Neural progenitor cell (in vitro differentiated cells): ENCODE results near the gene PTPN2. TPM values are rescaled to one million over a fixed set of nuclear protein-coding genes. Genes with fewer than 3 reads are reported as not detected.

Source experiments
- DNase-seq: peaks from one replicate; pipeline ENCODE4 v3.0.0-alpha.2; 2016; ENCODE audit warnings: low spot score
- H2AFZ ChIP-seq: fragments of 200-600 bp; sonication (generic); replicated peaks from 2 replicates; pipeline ENCODE4 v1.6.1; 2016; ENCODE audit warnings: antibody characterized with exemption
- H3F3A ChIP-seq: fragments of 200-600 bp; sonication (generic); 2 replicates; pipeline ENCODE4 v1.6.1; 2016; ENCODE audit warnings: antibody characterized with exemption, low read depth
- H3K27ac ChIP-seq: fragments of 200-600 bp; sonication (generic); 2 replicates; pipeline ENCODE4 v1.5.1; 2016; ENCODE audit warnings: mild to moderate bottlenecking
- H3K27me3 ChIP-seq: fragments of 200-600 bp; sonication (generic); 2 replicates; pipeline ENCODE4 v1.6.1; 2016; ENCODE audit warnings: mild to moderate bottlenecking, moderate library complexity
- H3K36me3 ChIP-seq: fragments of 200-600 bp; sonication (generic); 2 replicates; pipeline ENCODE4 v1.5.1; 2016
- H3K4me1 ChIP-seq: fragments of 200-600 bp; sonication (generic); 2 replicates; pipeline ENCODE4 v1.6.1; 2016; ENCODE audit warnings: mixed run types
- H3K4me2 ChIP-seq: fragments of 200-600 bp; sonication (generic); 2 replicates; pipeline ENCODE4 v1.6.1; 2016
- H3K4me3 ChIP-seq: fragments of 200-600 bp; sonication (generic); 2 replicates; pipeline ENCODE4 v1.5.1; 2016
- H3K79me2 ChIP-seq: fragments of 200-600 bp; sonication (generic); 2 replicates; pipeline ENCODE4 v1.6.1; 2016; ENCODE audit warnings: low read depth
- H3K9ac ChIP-seq: fragments of 200-600 bp; sonication (generic); 2 replicates; pipeline ENCODE4 v1.6.1; 2016
- H3K9me3 ChIP-seq: fragments of 200-600 bp; sonication (generic); 2 replicates; pipeline ENCODE4 v1.5.1; 2016; ENCODE audit warnings: low read depth
- H4K20me1 ChIP-seq: fragments of 200-600 bp; sonication (generic); 2 replicates; pipeline ENCODE4 v1.6.1; 2016; ENCODE audit warnings: low read depth
- H3K27ac Mint-ChIP-seq: 3 replicates; pipeline ENCODE4 v1.8.0; 2021; ENCODE audit warnings: mixed read lengths
- H3K27me3 Mint-ChIP-seq: 2 replicates; pipeline ENCODE4 v1.8.0; 2022; ENCODE audit warnings: low read depth, mild to moderate bottlenecking, inconsistent platforms, moderate library complexity, mixed read lengths; ENCODE audit not compliant: insufficient read depth
- H3K36me3 Mint-ChIP-seq: 3 replicates; pipeline ENCODE4 v1.8.0; 2021; ENCODE audit warnings: mixed read lengths
- H3K4me1 Mint-ChIP-seq: 3 replicates; pipeline ENCODE4 v1.8.0; 2021; ENCODE audit warnings: mixed read lengths
- H3K4me3 Mint-ChIP-seq: 3 replicates; pipeline ENCODE4 v1.8.0; 2021; ENCODE audit warnings: mild to moderate bottlenecking, moderate library complexity, mixed read lengths
- H3K9me3 Mint-ChIP-seq: 3 replicates; pipeline ENCODE4 v1.8.0; 2020; ENCODE audit warnings: mixed read lengths
- CTCF ChIP-seq: fragments of 200-600 bp; sonication (generic); IDR thresholded peaks from 2 replicates; pipeline ENCODE4 v1.5.1; 2017; ENCODE audit warnings: antibody characterized with exemption, mild to moderate bottlenecking
- EZH2 ChIP-seq: fragments of 200-600 bp; sonication (generic); IDR thresholded peaks from 2 replicates; pipeline ENCODE4 v1.6.1; 2017; ENCODE audit warnings: antibody characterized with exemption, mild to moderate bottlenecking, moderate library complexity
- EZH2phosphoT487 ChIP-seq: fragments of 200-600 bp; sonication (generic); IDR thresholded peaks from 2 replicates; pipeline ENCODE4 v1.6.1; 2017; ENCODE audit warnings: antibody characterized with exemption
- total RNA-seq: library from RNA; depleted of rRNA; stranded (reverse); fragments of >200 nt; gene quantifications from 2 replicates; pipeline ENCODE4 v1.2.3, GENCODE V29; 2015; ENCODE audit warnings: low replicate concordance

The PTPN2 gene
- total RNA-seq, 1 donor from 2014 or later: 57.9 TPM

GRCh38 chr18:12803069-12803936 lies 80.7 kb downstream of the PTPN2 start:
- Mint-ChIP-seq H3K36me3 (peaks cover 20% of the 10 kb centered on the region), H3K4me1 (no peaks in the 10 kb centered on the region), H3K9me3 (peaks cover 11% of the 10 kb centered on the region), H3K27me3 (no peaks in the 10 kb centered on the region), H3K27ac (no peak overlapping the region), H3K4me3 (no peak overlapping the region)
- no peak overlapping the region for H3K27ac ChIP-seq
- peaks cover 3% of the 10 kb centered on the region for H3K36me3 ChIP-seq
- TF ChIP-seq EZH2phosphoT487 (no peak), CTCF (no peak), EZH2 (no peak)
- no peaks in the 10 kb centered on the region for H3K27me3 ChIP-seq
- no peak overlapping the region for H3K9ac ChIP-seq
- DNase-seq: no peak
- no peak overlapping the region for H2AFZ ChIP-seq
- no peaks in the 10 kb centered on the region for H3K9me3 ChIP-seq
- H3K4me3 ChIP-seq: no peak overlapping the region
- H3F3A ChIP-seq: no peaks in the 10 kb centered on the region
- H3K4me1 ChIP-seq: no peaks in the 10 kb centered on the region
- no peak overlapping the region for H3K4me2 ChIP-seq
- peaks cover 4% of the 10 kb centered on the region for H3K79me2 ChIP-seq
- no peaks in the 10 kb centered on the region for H4K20me1 ChIP-seq

- H3K4me1 ChIP-seq: no peaks in the 10 kb centered on the region
- H3F3A ChIP-seq: no peaks in the 10 kb centered on the region
- Mint-ChIP-seq H3K9me3 (peaks cover 11% of the 10 kb centered on the region), H3K36me3 (peaks cover 21% of the 10 kb centered on the region), H3K4me3 (no peak overlapping the region), H3K4me1 (no peaks in the 10 kb centered on the region), H3K27me3 (no peaks in the 10 kb centered on the region), H3K27ac (no peak overlapping the region)
- H3K4me2 ChIP-seq: no peak overlapping the region
- TF ChIP-seq EZH2 (no peak), CTCF (no peak), EZH2phosphoT487 (no peak)
- no peak overlapping the region for H3K9ac ChIP-seq
- no peaks in the 10 kb centered on the region for H4K20me1 ChIP-seq
- H3K27ac ChIP-seq: no peak overlapping the region
- no peak overlapping the region for H2AFZ ChIP-seq
- peaks cover 3% of the 10 kb centered on the region for H3K36me3 ChIP-seq
- H3K79me2 ChIP-seq: peaks cover 4% of the 10 kb centered on the region
- H3K27me3 ChIP-seq: no peaks in the 10 kb centered on the region
- no peak overlapping the region for H3K4me3 ChIP-seq
- no peaks in the 10 kb centered on the region for H3K9me3 ChIP-seq
- DNase-seq: no peak
These were observed 81.5 kb downstream of the PTPN2 start for GRCh38 chr18:12802538-12802937.

- Histone ChIP-seq H3K9ac (no peak overlapping the region), H3K36me3 (no peaks in the 10 kb centered on the region), H3K79me2 (no peaks in the 10 kb centered on the region), H3K4me2 (no peak overlapping the region), H3K9me3 (no peaks in the 10 kb centered on the region), H3K4me1 (no peaks in the 10 kb centered on the region), H3K4me3 (no peak overlapping the region), H3K27ac (no peak overlapping the region), H2AFZ (no peak overlapping the region), H3F3A (no peaks in the 10 kb centered on the region), H3K27me3 (no peaks in the 10 kb centered on the region), H4K20me1 (no peaks in the 10 kb centered on the region)
- TF ChIP-seq EZH2 (no peak), CTCF (no peak), EZH2phosphoT487 (no peak)
- Mint-ChIP-seq H3K4me1 (no peaks in the 10 kb centered on the region), H3K27ac (no peak overlapping the region), H3K4me3 (no peak overlapping the region), H3K27me3 (no peaks in the 10 kb centered on the region), H3K36me3 (peaks cover 5% of the 10 kb centered on the region), H3K9me3 (no peaks in the 10 kb centered on the region)
- no peak for DNase-seq
These were observed 87.6 kb downstream of the PTPN2 start for GRCh38 chr18:12796448-12796847.
